HEK293T (cell line): ENCODE measurements around the gene SEMA6B.

Source experiments
- BHLHE40 ChIP-seq: fragments of 450-650 bp; IDR thresholded peaks from 2 replicates; pipeline ENCODE4 v1.6.1; 2016; ENCODE audit warnings: mild to moderate bottlenecking, moderate library complexity, borderline replicate concordance
- CTBP1 ChIP-seq: fragments of 450-650 bp; IDR thresholded peaks from 2 replicates; pipeline ENCODE4 v1.6.1; 2016; ENCODE audit warnings: borderline replicate concordance
- FOXA1 ChIP-seq: fragments of 450-650 bp; IDR thresholded peaks from 2 replicates; pipeline ENCODE4 v1.6.1; 2016; ENCODE audit warnings: mild to moderate bottlenecking
- FOXM1 ChIP-seq: fragments of 450-650 bp; IDR thresholded peaks from 2 replicates; pipeline ENCODE4 v1.6.1; 2017; ENCODE audit warnings: mild to moderate bottlenecking, borderline replicate concordance
- HDGF ChIP-seq: fragments of 450-650 bp; IDR thresholded peaks from 2 replicates; pipeline ENCODE4 v1.6.1; 2017; ENCODE audit warnings: antibody characterized with exemption, borderline replicate concordance
- ZNF384 ChIP-seq: fragments of 450-650 bp; IDR thresholded peaks from 2 replicates; pipeline ENCODE4 v1.6.1; 2016

DNA sequence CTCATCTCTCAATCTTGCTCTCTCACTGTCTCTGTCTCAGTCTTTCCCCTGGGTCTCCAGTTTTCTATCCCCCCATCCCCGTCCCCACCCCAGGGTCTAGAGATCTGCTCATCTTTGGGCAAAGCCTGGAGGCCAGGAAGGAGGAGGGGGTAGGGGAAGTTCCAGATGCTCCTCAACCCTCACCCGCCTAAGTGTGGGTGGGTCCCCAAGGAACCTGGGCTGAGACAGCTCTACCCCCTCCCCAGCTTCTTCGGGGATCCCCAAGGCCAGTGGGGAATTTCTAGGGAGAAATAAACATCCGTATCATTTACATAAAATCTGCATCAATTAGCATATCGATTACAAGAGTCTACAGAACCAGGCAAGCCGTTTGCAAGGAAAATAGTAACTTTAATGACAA lies 31.8 kb upstream of the SEMA6B start:
- TF ChIP-seq BHLHE40, result no peak
- TF ChIP-seq FOXA1, result no peak
- no peak for TF ChIP-seq CTBP1
- TF ChIP-seq ZNF384, result no peak
- TF ChIP-seq FOXM1, result no peak
- no peak for TF ChIP-seq HDGF
